Stimulated activated CD8-positive, alpha-beta memory T cell treated with anti-CD3 and anti-CD28 coated beads, Interleukin-4, amount 100 ng/mL, for 24 hours (primary cell): ENCODE data around the gene GNAI3.
A peak's percentile ranks its signal among the peaks of the same experiment; 100 is the strongest.

Experiments
- DNase-seq: peaks from one replicate; pipeline ENCODE4 v3.0.0-alpha.2; 2020; ENCODE audit warnings: low read depth

GNAI3 gene

GRCh38 chr1:109546311-109547109 is 1.9 kb upstream of the GNAI3 start:
- DNase-seq, result peak; percentile 81

GRCh38 chr1:109547463-109548320 is 723 bp upstream of the GNAI3 start:
- DNase-seq, result no peak

- no peak for DNase-seq
These were observed 8.1 kb downstream of the GNAI3 start for GRCh38 chr1:109556563-109556962.

GRCh38 chr1:109557520-109557919 is 9.1 kb downstream of the GNAI3 start:
- DNase-seq, result no peak

GRCh38 chr1:109559995-109560394 is 11.6 kb downstream of the GNAI3 start:
- DNase-seq, result no peak

GRCh38 chr1:109564194-109564878 is 15.9 kb downstream of the GNAI3 start:
- no peak for DNase-seq

- no peak for DNase-seq
These were observed 16.8 kb downstream of the GNAI3 start for GRCh38 chr1:109565241-109565640.

GRCh38 chr1:109566982-109567381 is 18.6 kb downstream of the GNAI3 start:
- no peak for DNase-seq

- DNase-seq, result no peak
These were observed 19.7 kb downstream of the GNAI3 start for GRCh38 chr1:109567877-109568672.

- no peak for DNase-seq
These were observed 20.9 kb downstream of the GNAI3 start for GRCh38 chr1:109569323-109569722.

GRCh38 chr1:109570414-109570813 is 22.0 kb downstream of the GNAI3 start:
- DNase-seq, result no peak

- no peak for DNase-seq
These were observed 25.4 kb downstream of the GNAI3 start for GRCh38 chr1:109573785-109574184.

- DNase-seq, result no peak
These were observed 30.6 kb downstream of the GNAI3 start for GRCh38 chr1:109578947-109579443.

- no peak for DNase-seq
These were observed 31.1 kb downstream of the GNAI3 start for GRCh38 chr1:109579491-109579890.

GRCh38 chr1:109582021-109582420 is 33.6 kb downstream of the GNAI3 start:
- no peak for DNase-seq

GRCh38 chr1:109584766-109585165 is 36.4 kb downstream of the GNAI3 start:
- DNase-seq, result no peak

GRCh38 chr1:109586055-109586454 is 37.6 kb downstream of the GNAI3 start:
- no peak for DNase-seq

- no peak for DNase-seq
These were observed 40.8 kb downstream of the GNAI3 start for GRCh38 chr1:109589177-109589576.

- no peak for DNase-seq
These were observed 41.3 kb downstream of the GNAI3 start for GRCh38 chr1:109589679-109590078.

- DNase-seq, result no peak
These were observed 44.5 kb downstream of the GNAI3 start for GRCh38 chr1:109592916-109593315.

GRCh38 chr1:109595531-109595930 is 47.1 kb downstream of the GNAI3 start:
- no peak for DNase-seq

- DNase-seq, result no peak
These were observed 49.7 kb downstream of the GNAI3 start for GRCh38 chr1:109598156-109598555.
